CD1c-positive myeloid dendritic cell (primary cell): Measurements from ENCODE around the gene HYOU1.
"Not testable (repeated sequence)": the region's sequence is repeated elsewhere in the genome, so short reads cannot be mapped to it uniquely, and the experiment has no call there.

Experiments used
- DNase-seq: peaks from one replicate; pipeline ENCODE4 v3.0.0-alpha.2; 2016; ENCODE audit errors: extremely low spot score

HYOU1 gene

GRCh38 chr11:119057000-119057769, at the start of gene HYOU1:
TSS of gene HYOU1 (minus strand) at chr11:119057205. CDS start at chr11:119056160, 1,045 bp downstream.
- peak; percentile 99 for DNase-seq

GRCh38 chr11:119103793-119104192, 46.8 kb upstream of the HYOU1 start:
- DNase-seq = no peak

GRCh38 chr11:119103161-119103664, 46.2 kb upstream of the HYOU1 start:
- DNase-seq = not testable (repeated sequence)

GRCh38 chr11:119101759-119102423, 44.9 kb upstream of the HYOU1 start, which contains the start of gene DPAGT1:
TSS of gene DPAGT1 (minus strand) at chr11:119101853. CDS start at chr11:119101655, 198 bp downstream.
- DNase-seq = peak; percentile 93

GRCh38 chr11:119100994-119101758, 44.2 kb upstream of the HYOU1 start:
- DNase-seq = peak; percentile 16

GRCh38 chr11:119100246-119100970, 43.4 kb upstream of the HYOU1 start:
- peak; percentile 18 for DNase-seq

GRCh38 chr11:119099711-119100110, 42.7 kb upstream of the HYOU1 start:
- DNase-seq = no peak

- DNase-seq = peak; percentile 100
Observed at GRCh38 chr11:119095066-119095880, 38.3 kb upstream of the HYOU1 start.

GRCh38 chr11:119094816-119095065, 37.7 kb upstream of the HYOU1 start:
- peak; percentile 85 for DNase-seq

- DNase-seq = peak; percentile 15
Observed at GRCh38 chr11:119093942-119094815, 37.2 kb upstream of the HYOU1 start.

GRCh38 chr11:119092880-119093842, 36.2 kb upstream of the HYOU1 start:
- no peak for DNase-seq

- no peak for DNase-seq
Observed at GRCh38 chr11:119091966-119092879, 35.2 kb upstream of the HYOU1 start.

- DNase-seq = no peak
Observed at GRCh38 chr11:119091178-119091577, 34.2 kb upstream of the HYOU1 start.

- no peak for DNase-seq
Observed at GRCh38 chr11:119089319-119089718, 32.3 kb upstream of the HYOU1 start.

- DNase-seq = no peak
Observed at GRCh38 chr11:119088406-119088805, 31.4 kb upstream of the HYOU1 start.

- DNase-seq = no peak
Observed at GRCh38 chr11:119087747-119088241, 30.8 kb upstream of the HYOU1 start.

- no peak for DNase-seq
Observed at GRCh38 chr11:119087123-119087522, 30.1 kb upstream of the HYOU1 start.
